ENCODE data around the gene DMD.

- TF ChIP-seq POLR2AphosphoS5 (IDR thresholded peaks at IDR 0.05; ENCODE audit: low read depth, low read length) (no peak), TAF1 (IDR thresholded peaks at IDR 0.05; ENCODE audit: borderline replicate concordance, insufficient read depth, low read length) (no peak), REST (IDR thresholded peaks at IDR 0.05; ENCODE audit: insufficient read depth in 1 of 2, low read depth in 2 of 2, low read length in 2 of 2) (no peak), FOXP2 (optimal IDR thresholded peaks at IDR 0.05; ENCODE audit: borderline replicate concordance, extremely low read depth, extremely low read length, insufficient read depth) (no peak), SIN3A (IDR thresholded peaks at IDR 0.05; ENCODE audit: borderline replicate concordance, insufficient read depth, low read length) (no peak)
Measured at GRCh38 chrX:32839781-32840180, 371.6 kb downstream of the DMD start.
